ENCODE data around the gene ASTN2. TPM values are rescaled to one million over a fixed set of nuclear protein-coding genes. Genes with fewer than 3 reads are reported as not detected.

Gene ASTN2
- polyA plus RNA-seq, 1 donor: 4.5 TPM

DNA sequence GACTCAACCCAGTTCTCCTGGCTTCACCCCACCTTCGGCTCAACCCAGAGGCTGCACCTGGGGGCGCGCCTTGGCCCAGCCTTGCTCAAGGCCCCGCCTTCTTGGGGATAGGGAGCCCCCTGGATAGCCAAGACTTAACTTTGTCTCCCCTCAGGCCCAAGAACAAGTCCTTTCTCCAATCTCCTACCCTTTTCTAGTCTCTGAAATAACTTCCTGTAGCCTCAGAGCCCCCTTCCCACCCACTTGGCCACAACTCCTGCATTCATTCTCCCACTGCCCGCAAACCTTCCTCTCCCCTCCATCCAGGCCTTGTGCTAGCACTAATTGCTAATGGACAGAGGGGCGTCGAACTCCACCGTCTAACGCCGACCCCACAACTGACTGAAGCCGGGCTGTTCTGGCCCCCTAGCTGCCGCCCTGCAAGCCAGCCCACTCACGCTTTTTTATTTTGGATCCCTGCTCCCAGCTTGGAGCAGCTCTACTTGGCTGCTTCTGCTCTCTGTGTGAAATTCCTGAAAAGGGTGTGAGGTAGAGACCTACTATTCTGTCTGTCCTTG, 579 bp upstream of the ASTN2 start:
- no peak for DNase-seq (ENCODE audit: low read depth)

GRCh38 chr9:117414220-117414905, 494 bp downstream of the ASTN2 start:
- DNase-seq (ENCODE audit: low read depth): no peak

GRCh38 chr9:117413346-117414219, 1.3 kb downstream of the ASTN2 start:
- no peak for DNase-seq (ENCODE audit: low read depth)

DNA sequence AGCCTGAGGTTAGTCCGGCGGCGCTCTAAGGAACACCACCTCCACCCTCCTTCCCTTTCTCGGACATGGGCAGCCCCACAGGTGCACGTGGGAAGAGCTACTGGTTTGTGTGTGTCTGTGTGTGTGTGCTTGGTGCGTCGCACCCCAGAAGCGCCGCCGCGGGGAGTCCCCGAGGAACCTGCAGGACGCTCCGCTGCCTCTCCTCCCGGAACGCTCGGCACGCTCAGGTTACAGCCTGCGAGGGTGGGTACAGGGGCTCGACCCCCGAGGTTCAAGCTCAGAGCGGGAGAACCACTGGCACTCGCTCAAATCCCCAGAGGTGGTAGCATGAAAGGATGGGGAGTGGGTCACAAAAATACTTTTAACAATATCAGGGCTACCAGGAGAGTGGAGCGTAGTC, 2.0 kb downstream of the ASTN2 start:
- DNase-seq (ENCODE audit: low read depth): no peak

GRCh38 chr9:117412006-117412715, 2.7 kb downstream of the ASTN2 start:
- DNase-seq (ENCODE audit: low read depth): no peak

DNA sequence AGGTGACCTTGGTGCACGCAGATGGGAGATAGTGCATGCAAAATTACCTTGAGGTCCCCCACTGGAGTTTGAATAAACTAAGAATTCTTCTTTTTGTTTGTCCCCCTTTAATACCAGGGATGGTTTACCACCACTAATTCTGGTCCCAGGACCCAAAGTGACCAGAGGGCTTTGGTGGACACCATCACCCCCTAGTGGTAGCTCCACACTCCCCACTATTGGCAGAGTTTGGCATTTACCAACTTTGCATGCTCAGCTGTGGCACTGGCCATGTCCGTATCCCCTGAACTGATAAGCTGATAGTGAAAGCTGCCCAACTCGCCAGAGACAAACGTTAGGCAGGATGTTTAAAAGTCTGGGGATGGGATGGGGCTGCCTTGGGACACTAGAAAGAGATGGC, 3.3 kb downstream of the ASTN2 start:
- DNase-seq (ENCODE audit: low read depth): no peak

GRCh38 chr9:117409321-117409720, 5.5 kb downstream of the ASTN2 start:
- no peak for DNase-seq (ENCODE audit: low read depth)

DNA sequence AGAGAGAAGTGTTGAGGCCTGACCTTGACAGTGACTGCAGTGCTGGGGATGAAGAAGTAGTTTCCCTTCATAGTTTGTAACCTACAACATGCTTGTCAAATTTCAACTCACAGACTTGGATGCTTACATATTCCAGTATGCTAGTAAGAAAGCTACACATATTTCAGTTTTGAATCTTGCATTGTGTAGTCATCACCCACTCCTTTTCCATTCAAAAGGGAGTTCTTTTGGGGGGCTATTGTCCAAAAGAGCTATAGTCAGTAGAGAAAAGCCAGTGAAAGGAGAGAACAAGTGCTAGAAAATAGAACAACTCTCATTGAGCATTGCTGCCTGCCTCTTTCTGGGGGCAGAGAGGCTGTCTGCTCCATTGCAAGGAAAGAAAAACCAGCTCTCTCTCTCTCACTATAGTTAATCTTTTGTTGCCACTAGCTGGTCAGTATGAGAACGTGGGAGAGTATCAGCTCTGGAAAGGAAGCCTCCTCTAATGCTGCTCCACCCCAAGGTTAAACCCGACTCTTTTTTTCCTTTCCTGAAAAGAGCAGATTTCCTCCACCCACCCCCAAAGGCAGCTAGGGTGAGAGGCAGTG, 7.3 kb downstream of the ASTN2 start:
- DNase-seq (ENCODE audit: low read depth): no peak

DNA sequence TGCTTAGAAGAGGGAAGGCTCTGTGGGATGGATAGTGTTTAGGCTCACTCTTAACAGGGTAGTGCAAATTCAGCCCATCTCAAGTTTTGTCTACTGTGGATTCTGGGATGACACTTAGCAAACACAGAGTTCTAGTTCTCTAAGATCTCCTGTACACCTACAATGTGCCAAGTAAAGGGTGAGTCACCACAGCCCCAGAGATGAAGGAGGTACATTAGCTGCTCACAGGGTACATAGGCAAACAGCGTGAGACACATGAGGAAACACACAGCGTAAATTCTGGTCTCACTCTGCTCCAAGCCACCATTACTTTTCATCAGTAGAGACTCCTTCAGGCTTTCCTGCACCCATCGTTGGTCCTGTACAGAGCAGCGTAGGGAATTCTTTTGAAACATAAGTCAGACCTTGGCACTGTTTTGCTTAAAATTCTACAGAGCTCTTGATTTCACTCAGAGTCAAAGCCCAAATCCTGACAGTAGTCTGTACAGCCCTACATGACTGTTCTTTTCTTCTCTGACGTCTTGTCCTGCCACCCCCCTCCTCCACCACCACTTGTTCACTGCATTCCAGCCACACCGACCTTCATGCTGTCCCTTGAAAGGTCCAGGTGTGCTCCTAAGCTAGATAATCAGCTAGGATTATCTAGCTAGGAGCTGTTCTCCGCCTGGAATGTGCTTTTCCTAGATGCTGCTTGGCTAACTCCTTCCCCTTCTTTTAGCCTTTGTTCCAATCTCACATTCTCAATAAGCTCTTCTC, 8.7 kb downstream of the ASTN2 start:
- no peak for DNase-seq (ENCODE audit: low read depth)

DNA sequence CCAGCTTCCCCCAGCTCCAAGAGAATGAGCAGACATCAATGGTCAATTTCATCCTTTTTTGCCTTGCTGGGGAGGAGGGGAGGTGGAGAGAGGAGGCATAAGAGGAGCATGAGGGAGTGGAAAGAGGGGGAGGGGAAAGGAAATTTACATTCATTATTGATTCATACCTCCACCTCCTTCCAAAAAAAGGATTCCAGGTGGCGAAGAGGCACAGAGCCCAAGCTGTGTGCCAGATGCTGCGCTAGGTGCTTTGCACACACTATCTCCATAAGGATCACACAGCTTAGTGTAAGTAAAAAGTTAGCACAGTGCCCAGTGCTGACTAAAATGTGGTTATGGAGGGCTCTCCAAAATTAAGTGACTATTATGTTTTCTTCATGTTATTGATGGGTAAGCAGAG, 11.0 kb downstream of the ASTN2 start:
- no peak for DNase-seq (ENCODE audit: low read depth)

DNA sequence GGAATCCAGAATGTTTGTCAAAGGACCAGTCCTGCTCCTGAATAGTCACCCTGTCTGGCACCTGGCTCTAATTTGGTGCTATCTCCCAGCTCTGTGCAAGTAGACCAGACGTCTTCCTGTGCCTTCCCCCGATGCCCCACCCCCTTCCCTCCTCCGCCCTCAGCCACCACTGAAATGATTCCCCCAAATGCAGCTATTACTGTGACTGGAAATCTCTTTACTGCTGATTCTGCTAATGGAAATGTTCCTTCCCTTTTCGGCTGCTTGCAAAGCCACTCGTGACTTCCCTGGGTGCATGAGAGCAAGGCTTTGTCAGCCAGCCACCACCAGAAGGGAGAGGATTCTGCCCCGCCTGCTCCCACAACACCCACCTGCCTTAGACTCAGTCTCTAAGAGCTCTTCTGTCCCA, 11.4 kb downstream of the ASTN2 start:
- no peak for DNase-seq (ENCODE audit: low read depth)

DNA sequence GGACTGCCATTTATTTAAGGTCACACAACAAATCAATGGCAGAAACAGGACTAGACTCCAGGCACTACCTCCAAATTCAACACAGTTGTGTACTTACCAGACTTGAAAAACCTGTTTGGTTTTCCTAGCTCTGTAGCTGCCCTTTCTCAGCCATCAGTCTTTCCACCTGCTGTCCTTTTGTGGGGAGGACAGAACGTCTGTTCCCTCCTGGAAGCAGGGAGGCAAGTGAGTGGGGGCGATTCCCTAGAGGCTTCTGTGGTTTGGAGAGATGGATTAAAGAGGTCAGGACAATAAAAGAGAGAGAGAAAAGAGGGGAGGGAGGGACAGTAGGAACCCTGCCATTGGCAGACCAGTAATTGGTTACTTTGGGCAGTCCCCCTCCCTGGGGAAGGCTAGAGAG, 14.7 kb downstream of the ASTN2 start:
- DNase-seq (ENCODE audit: low read depth): no peak

DNA sequence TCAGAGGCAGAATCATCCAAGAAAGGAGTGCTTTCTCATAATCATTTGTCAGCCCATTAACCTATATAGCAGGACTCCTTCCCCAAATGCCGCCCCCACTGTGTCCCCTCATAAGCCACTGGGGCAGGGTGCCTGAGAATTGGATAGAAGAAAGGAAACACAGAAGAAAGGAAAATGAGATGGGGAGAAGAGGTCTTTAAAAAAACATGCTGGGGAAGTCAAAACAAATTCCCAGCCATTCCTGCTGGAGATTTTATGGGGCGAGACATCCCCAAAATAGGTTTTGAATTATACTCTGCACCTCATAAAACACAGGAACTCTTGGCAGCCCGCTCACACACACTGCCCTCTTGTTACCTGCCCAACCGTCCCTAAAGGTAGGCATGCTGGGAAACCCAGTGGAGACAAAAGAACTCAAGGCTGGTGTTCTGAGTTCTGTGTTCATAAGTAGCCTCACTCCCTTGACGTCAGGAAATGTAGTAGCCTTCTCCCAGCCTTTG, 19.7 kb downstream of the ASTN2 start:
- DNase-seq (ENCODE audit: low read depth): no peak

GRCh38 chr9:117394655-117395054, 20.2 kb downstream of the ASTN2 start:
- DNase-seq (ENCODE audit: low read depth): no peak

DNA sequence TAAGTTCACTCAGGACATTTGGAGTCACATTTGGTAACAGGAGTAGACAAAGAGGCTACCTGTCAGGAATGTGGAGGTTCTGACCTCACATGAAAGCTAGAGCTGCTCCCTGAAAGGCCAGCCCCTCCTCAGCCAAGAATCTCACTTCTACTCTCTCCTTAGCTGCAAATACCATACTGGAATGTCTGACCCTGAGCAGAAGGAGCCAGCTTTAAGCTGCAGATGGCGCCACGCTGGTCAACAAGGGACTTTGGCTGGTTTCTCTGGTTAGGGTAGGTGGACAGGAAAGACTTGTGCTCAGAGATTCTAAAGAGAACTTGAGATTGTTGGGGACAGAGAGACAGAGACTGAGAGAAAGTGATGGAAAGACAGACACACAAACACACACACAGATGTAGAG, 21.9 kb downstream of the ASTN2 start:
- DNase-seq (ENCODE audit: low read depth): no peak

GRCh38 chr9:117387422-117387821, 27.4 kb downstream of the ASTN2 start:
- no peak for DNase-seq (ENCODE audit: low read depth)

- DNase-seq (ENCODE audit: low read depth): no peak
These were observed 35.5 kb downstream of the ASTN2 start for GRCh38 chr9:117379341-117379740.

GRCh38 chr9:117377046-117377445, 37.8 kb downstream of the ASTN2 start:
- DNase-seq (ENCODE audit: low read depth): no peak

GRCh38 chr9:117375956-117376355, 38.9 kb downstream of the ASTN2 start:
- DNase-seq (ENCODE audit: low read depth): no peak

DNA sequence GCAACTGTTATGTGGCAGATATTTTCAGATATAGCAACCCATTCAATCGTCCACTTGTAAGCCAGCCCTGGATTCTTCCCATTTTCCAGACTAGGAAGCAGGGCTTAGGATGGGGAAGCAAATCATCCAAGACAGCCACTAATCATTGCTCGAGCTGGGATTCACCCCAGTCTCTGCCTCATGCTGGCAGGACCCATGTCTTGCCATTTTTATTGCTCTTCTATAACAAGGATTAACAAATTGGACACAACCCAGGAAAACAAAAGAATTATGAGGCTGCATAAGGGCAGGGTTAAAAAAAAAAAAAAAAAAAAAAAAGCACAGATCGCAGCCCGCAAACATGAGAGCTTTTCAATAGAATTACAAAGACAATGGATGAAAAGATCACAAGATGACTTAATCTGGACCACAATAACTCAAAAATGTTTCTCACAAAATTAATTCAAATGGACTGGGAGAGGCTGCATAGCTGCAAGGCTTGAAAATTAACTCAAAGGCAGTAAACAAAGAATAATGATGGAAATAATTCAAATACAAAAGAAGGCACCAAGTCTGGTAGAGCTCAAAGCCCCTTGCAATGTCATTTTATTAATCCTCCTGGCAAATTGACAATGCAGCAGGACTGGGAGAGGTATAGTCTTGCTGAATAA, 40.7 kb downstream of the ASTN2 start:
- DNase-seq (ENCODE audit: low read depth): no peak

Data from forelimb muscle (tissue), 1 donor.